WTC11 (cell line): ENCODE results near the gene CD3E. TPM values are rescaled to one million over a fixed set of nuclear protein-coding genes. Genes with fewer than 3 reads are reported as not detected.

Experiments
- ATAC-seq: fragments of 200-7000 bp; cut with Tn5 transposase; 2 replicates; pipeline ENCODE4 v1.10.0; 2021; ENCODE audit warnings: mild to moderate bottlenecking, moderate library complexity
- CTCF ChIA-PET: fragments of 300-600 bp; sonication (Branson Sonifier 250); formaldehyde crosslinking; loops from one replicate; lab custom pipeline; 2021; ENCODE audit warnings: antibody characterized with exemption; lab: Charles Lee
- POLR2A ChIA-PET: fragments of 350-600 bp; sonication (Branson Sonifier 250); formaldehyde crosslinking; loops from one replicate; lab custom pipeline; 2021; ENCODE audit warnings: antibody characterized with exemption; lab: Charles Lee
- DNase-seq: peaks from one replicate; pipeline ENCODE4 v3.0.0; 2021; ENCODE audit warnings: low spot score
- H3K27ac Mint-ChIP-seq: 2 replicates; pipeline ENCODE4 v1.8.0; 2021; ENCODE audit warnings: mixed read lengths
- H3K27me3 Mint-ChIP-seq: 2 replicates; pipeline ENCODE4 v1.8.0; 2021; ENCODE audit warnings: low read depth, mild to moderate bottlenecking, moderate library complexity, mixed read lengths
- H3K36me3 Mint-ChIP-seq: 2 replicates; pipeline ENCODE4 v1.8.0; 2021; ENCODE audit warnings: mixed read lengths
- H3K4me1 Mint-ChIP-seq: 2 replicates; pipeline ENCODE4 v1.8.0; 2022; ENCODE audit warnings: mixed read lengths
- H3K4me3 Mint-ChIP-seq: 2 replicates; pipeline ENCODE4 v1.8.0; 2021; ENCODE audit warnings: mild to moderate bottlenecking, moderate library complexity, mixed read lengths
- H3K9me3 Mint-ChIP-seq: 2 replicates; pipeline ENCODE4 v1.8.0; 2021; ENCODE audit warnings: mixed read lengths
- AR ChIP-seq: fragments of 250-450 bp; sonication (Bioruptor Pico); IDR thresholded peaks from 2 replicates; pipeline ENCODE4 v1.9.0; 2021; ENCODE audit warnings: mild to moderate bottlenecking
- ARID4B ChIP-seq: sonication (generic); formaldehyde crosslinking; IDR thresholded peaks from 2 replicates; pipeline ENCODE4 v1.8.0; 2023; ENCODE audit warnings: missing genetic modification reagents, mild to moderate bottlenecking, borderline replicate concordance
- ATF2 ChIP-seq: sonication (generic); formaldehyde crosslinking; IDR thresholded peaks from 2 replicates; pipeline ENCODE4 v1.8.1; 2022; ENCODE audit warnings: low read depth, missing genetic modification reagents, borderline replicate concordance
- CREM ChIP-seq: sonication (generic); formaldehyde crosslinking; IDR thresholded peaks from 2 replicates; pipeline ENCODE4 v1.8.1; 2022; ENCODE audit warnings: mild to moderate bottlenecking, missing genetic modification reagents, moderate library complexity
- EMX1 ChIP-seq: fragments of 250-450 bp; sonication (Bioruptor Pico); IDR thresholded peaks from 2 replicates; pipeline ENCODE4 v1.8.0; 2021; ENCODE audit warnings: mild to moderate bottlenecking
- FOXK1 ChIP-seq: sonication (generic); formaldehyde crosslinking; IDR thresholded peaks from 2 replicates; pipeline ENCODE4 v1.8.0; 2022; ENCODE audit warnings: mild to moderate bottlenecking, moderate library complexity, missing genetic modification reagents
- GABPB1 ChIP-seq: sonication (generic); formaldehyde crosslinking; IDR thresholded peaks from 2 replicates; pipeline ENCODE4 v1.8.1; 2023; ENCODE audit warnings: mild to moderate bottlenecking, missing genetic modification reagents
- IRF2 ChIP-seq: sonication (generic); formaldehyde crosslinking; IDR thresholded peaks from 2 replicates; pipeline ENCODE4 v1.8.0; 2022; ENCODE audit warnings: low read depth, missing genetic modification reagents, borderline replicate concordance
- JAZF1 ChIP-seq: fragments of 250-450 bp; sonication (Bioruptor Pico); IDR thresholded peaks from 2 replicates; pipeline ENCODE4 v1.9.0; 2021; ENCODE audit warnings: moderate library complexity, mild to moderate bottlenecking, inconsistent platforms
- KAT7 ChIP-seq: sonication (generic); formaldehyde crosslinking; IDR thresholded peaks from 2 replicates; pipeline ENCODE4 v1.8.1; 2023; ENCODE audit warnings: missing genetic modification reagents, mild to moderate bottlenecking, borderline replicate concordance
- MXD4 ChIP-seq: fragments of 250-450 bp; sonication (Bioruptor Pico); IDR thresholded peaks from 2 replicates; pipeline ENCODE4 v1.8.0; 2021; ENCODE audit warnings: mild to moderate bottlenecking, moderate library complexity, borderline replicate concordance
- NFYB ChIP-seq: sonication (generic); formaldehyde crosslinking; conservative IDR thresholded peaks from 2 replicates; pipeline ENCODE4 v1.8.0; 2022; ENCODE audit warnings: low read depth, missing genetic modification reagents
- RORB ChIP-seq: fragments of 250-450 bp; sonication (Bioruptor Pico); IDR thresholded peaks from 2 replicates; pipeline ENCODE4 v1.9.0; 2021; ENCODE audit warnings: mild to moderate bottlenecking
- SMAD4 ChIP-seq: sonication (generic); formaldehyde crosslinking; IDR thresholded peaks from 2 replicates; pipeline ENCODE4 v1.8.0; 2022; ENCODE audit warnings: mild to moderate bottlenecking, missing genetic modification reagents
- SOX15 ChIP-seq: fragments of 250-450 bp; sonication (Bioruptor Pico); IDR thresholded peaks from 2 replicates; pipeline ENCODE4 v1.9.0; 2021; ENCODE audit warnings: mild to moderate bottlenecking
- SP1 ChIP-seq: sonication (generic); formaldehyde crosslinking; conservative IDR thresholded peaks from 2 replicates; pipeline ENCODE4 v1.8.1; 2022; ENCODE audit warnings: missing genetic modification reagents
- TP53 ChIP-seq: sonication (generic); formaldehyde crosslinking; IDR thresholded peaks from 2 replicates; pipeline ENCODE4 v1.8.1; 2023; ENCODE audit warnings: mild to moderate bottlenecking, missing genetic modification reagents
- USF2 ChIP-seq: sonication (generic); formaldehyde crosslinking; IDR thresholded peaks from 2 replicates; pipeline ENCODE4 v1.8.1; 2023; ENCODE audit warnings: mild to moderate bottlenecking, missing genetic modification reagents, moderate library complexity
- ZMAT4 ChIP-seq: fragments of 250-450 bp; sonication (Bioruptor Pico); IDR thresholded peaks from 2 replicates; pipeline ENCODE4 v1.9.0; 2021; ENCODE audit warnings: mild to moderate bottlenecking
- ZNF232 ChIP-seq: sonication (generic); formaldehyde crosslinking; IDR thresholded peaks from 2 replicates; pipeline ENCODE4 v1.8.0; 2022; ENCODE audit warnings: mild to moderate bottlenecking, missing genetic modification reagents
- total RNA-seq: library from RNA; stranded (reverse); gene quantifications from 3 replicates; pipeline ENCODE4 v1.2.3, GENCODE V29; 2021

Gene CD3E
- total RNA-seq, 1 experiment from 2014 or later = 1.0 TPM

GRCh38 chr11:118276422-118276821, 28.1 kb upstream of the CD3E start:
- H3K4me3 Mint-ChIP-seq = no peak overlapping the region
- H3K27me3 Mint-ChIP-seq = peaks cover 42% of the 10 kb centered on the region
- TF ChIP-seq TP53 (CRISPR knock-in tag) (no peak), SOX15 (no peak), SMAD4 (CRISPR knock-in tag) (no peak), ARID4B (no peak), SP1 (CRISPR knock-in tag) (no peak), KAT7 (CRISPR knock-in tag) (no peak), NFYB (CRISPR knock-in tag) (no peak), CREM (CRISPR knock-in tag) (no peak), ZMAT4 (CRISPR knock-in tag) (no peak), JAZF1 (CRISPR knock-in tag) (no peak), RORB (CRISPR knock-in tag) (no peak), AR (CRISPR knock-in tag) (no peak)
- ChIA-PET CTCF (interaction anchor here (1.0 to 2.4 kb wide), 3 partner anchors 13 to 78 kb away, joined by 4 to 8 read pairs (median 5); partner anchors contain the start of gene MPZL2), POLR2A (no interaction called here)
- ATAC-seq (no peak), DNase-seq (no peak)
- H3K4me1 Mint-ChIP-seq = peaks cover 2% of the 10 kb centered on the region; the same call in 1 of the 2 replicates
- no peak overlapping the region for H3K27ac Mint-ChIP-seq
- no peaks in the 10 kb centered on the region for H3K9me3 Mint-ChIP-seq
- no peaks in the 10 kb centered on the region for H3K36me3 Mint-ChIP-seq

GRCh38 chr11:118277312-118277711, 27.2 kb upstream of the CD3E start:
- Mint-ChIP-seq H3K4me1 (peaks cover 2% of the 10 kb centered on the region; the same call in 1 of the 2 replicates), H3K36me3 (no peaks in the 10 kb centered on the region), H3K9me3 (no peaks in the 10 kb centered on the region), H3K27me3 (peaks cover 33% of the 10 kb centered on the region), H3K4me3 (no peak overlapping the region), H3K27ac (no peak overlapping the region)
- ATAC-seq (peak; percentile 44), DNase-seq (no peak)
- CTCF ChIA-PET = interaction anchor here (0.8 to 2.4 kb wide), 4 partner anchors 13 to 106 kb away, joined by 5 to 8 read pairs (median 6); partner anchors contain the start of gene MPZL2
- POLR2A ChIA-PET = no interaction called here
- no peak for TF ChIP-seq FOXK1 (CRISPR knock-in tag)
- TF ChIP-seq USF2 = no peak
- TF ChIP-seq ZNF232 (CRISPR knock-in tag) = no peak
- TF ChIP-seq ATF2 (CRISPR knock-in tag) = no peak
- TF ChIP-seq MXD4 (CRISPR knock-in tag) = no peak
- no peak for TF ChIP-seq ARID4B
- no peak for TF ChIP-seq GABPB1 (CRISPR knock-in tag)
- TF ChIP-seq EMX1 = no peak
- no peak for TF ChIP-seq IRF2 (CRISPR knock-in tag)
- TF ChIP-seq SOX15 = no peak
- TF ChIP-seq NFYB (CRISPR knock-in tag) = no peak
